HG03196 (cell line): ENCODE measurements around the gene UPK1B.
"Not testable (repeated sequence)": the region's sequence is repeated elsewhere in the genome, so short reads cannot be mapped to it uniquely, and the experiment has no call there.

Experiments
- ATAC-seq: cut with Tn5 transposase; IDR thresholded peaks from one replicate; pipeline ENCODE4 v1.9.1; 2021; ENCODE audit not compliant: unreplicated experiment

The UPK1B gene

GRCh38 chr3:119221779-119222320, 48.5 kb downstream of the UPK1B start:
- ATAC-seq = no peak

GRCh38 chr3:119222391-119222790, 49.0 kb downstream of the UPK1B start:
- no peak for ATAC-seq

DNA sequence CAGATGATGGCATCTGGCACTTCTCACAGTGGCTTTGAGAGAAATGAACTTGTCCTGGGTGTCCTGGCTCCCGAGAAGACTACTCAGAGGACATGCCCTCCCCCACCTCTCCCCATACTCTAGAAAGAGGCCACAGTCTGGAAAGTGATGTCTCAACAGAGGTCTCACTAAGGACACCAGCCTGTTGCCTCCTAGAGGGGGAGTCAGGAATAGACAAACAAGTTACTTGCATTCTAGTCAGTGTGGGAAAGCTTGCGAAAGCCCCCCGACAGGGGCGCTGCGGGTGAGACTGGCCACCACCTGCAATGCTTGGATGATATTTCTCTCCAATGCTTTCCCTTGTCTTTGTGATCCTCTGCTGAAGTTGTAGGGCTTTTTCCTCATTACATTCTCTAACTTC, 50.1 kb downstream of the UPK1B start:
- no peak for ATAC-seq

DNA sequence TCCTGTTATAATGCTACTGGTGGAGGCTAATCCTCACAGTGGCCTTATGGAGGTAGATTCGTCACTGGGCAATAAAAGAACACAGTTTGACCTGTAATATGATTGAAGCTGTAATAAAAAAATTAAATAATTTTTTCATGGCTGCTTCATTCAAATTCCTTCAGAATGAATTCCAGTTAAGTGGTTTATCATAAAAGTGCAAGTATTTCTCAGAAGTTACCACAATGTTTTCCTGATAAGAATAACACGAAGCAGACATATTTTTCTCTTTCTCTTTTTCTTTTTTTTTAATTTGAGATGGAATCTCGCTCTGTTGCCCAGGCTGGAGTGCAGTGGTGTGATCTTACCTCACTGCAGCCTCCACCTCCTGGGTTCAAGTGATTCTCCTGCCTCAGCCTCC, 51.7 kb downstream of the UPK1B start:
- ATAC-seq = no peak

DNA sequence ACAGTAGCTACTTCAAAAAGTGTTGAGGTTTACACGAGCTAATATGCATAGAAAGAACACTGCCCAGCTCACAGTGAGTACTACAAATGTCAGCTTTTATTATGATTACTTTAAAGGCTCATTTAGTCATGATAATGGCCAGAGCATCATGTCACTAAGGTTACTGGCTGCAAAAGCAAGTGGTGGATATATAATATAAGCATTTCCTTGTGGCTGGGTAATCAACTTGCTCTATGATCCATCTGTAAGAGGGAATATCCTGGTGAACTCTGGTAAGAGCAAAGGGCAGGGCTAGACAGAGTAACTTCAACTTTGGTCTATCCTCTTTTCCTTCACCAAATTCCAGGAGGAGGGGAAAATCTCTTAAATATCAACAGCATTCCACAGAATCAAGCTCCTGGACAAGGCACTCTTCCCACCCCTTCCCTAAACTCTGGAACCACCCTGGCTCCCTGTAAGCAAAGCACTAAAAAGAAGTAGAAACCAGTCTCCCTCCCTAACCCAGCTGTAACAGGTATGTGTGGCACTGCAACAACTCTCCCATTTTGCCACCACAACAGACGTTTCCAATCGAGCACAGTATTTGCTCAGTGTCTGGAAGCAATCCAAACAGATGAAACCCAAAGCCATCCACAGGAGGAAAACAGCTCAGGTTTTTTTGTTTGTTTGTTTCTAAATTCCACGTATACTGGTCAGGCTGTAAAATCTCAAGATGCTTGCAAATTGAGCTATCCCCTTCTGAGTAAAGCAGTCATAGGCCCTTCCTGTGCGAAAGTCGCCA, 53.9 kb downstream of the UPK1B start:
- ATAC-seq = no peak

GRCh38 chr3:119228373-119229145, 55.2 kb downstream of the UPK1B start:
- ATAC-seq = no peak

GRCh38 chr3:119229190-119229589, 55.8 kb downstream of the UPK1B start:
- ATAC-seq = no peak

GRCh38 chr3:119230071-119230470, 56.7 kb downstream of the UPK1B start:
- ATAC-seq = no peak

DNA sequence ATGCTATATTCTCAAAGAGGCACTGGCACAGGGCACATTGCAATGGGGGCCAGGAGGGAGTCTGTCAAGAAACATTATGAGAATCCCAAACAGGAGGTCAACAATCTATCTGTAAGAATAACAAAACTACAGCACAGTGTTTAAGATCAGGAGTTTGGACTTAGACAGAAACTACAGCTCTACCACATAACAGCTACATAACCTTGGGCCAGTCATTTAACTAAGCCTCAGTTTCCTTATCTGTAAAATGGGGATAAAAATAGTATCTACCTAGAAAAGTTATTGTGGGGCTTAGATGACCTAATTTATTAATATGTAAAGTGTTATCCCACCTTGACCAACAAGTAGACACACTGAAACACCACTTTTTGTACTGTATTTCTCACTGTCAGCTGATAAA, 57.3 kb downstream of the UPK1B start:
- ATAC-seq = no peak

- ATAC-seq = no peak
Observed at GRCh38 chr3:119234610-119235009, 61.2 kb downstream of the UPK1B start.

DNA sequence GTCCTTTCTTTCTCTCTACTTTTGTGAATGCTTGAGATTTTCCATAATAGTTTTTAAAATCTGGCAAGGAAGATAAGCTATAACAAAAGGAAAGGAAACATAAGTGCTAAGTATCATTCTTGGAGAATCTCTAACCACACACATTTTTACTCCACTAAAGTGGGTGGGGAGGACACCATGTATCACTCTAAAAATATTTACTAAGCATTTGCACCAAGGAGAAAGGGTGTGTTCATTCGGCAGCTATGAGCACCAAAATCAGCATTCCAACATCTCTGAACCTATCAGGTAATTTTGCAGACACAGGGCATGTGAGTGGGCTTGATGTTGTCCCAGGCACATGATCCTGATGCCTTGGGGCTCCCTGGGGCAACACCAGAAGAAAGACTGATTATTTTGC, 61.8 kb downstream of the UPK1B start:
- ATAC-seq = no peak

- no peak for ATAC-seq
Observed at GRCh38 chr3:119236756-119237155, 63.4 kb downstream of the UPK1B start.

DNA sequence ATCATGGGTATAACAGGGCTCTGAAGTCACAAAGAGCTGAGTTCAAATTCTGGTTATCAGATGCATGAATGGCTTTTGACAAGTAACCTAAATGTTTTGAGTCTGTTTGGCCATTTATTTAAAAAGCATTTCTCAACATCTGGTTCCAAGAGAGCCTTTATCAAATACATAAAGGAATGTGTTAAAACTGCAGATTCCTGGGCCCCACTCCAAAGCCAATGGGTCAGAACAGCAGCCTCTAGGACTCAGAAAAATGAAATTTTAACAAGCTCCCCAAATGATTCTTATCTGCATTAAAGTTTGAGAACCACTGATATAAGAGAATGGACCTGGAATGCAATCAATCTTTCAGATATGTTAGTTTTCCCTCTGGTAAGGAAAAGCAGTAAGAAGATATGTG, 63.9 kb downstream of the UPK1B start:
- no peak for ATAC-seq

- no peak for ATAC-seq
Observed at GRCh38 chr3:119238363-119238762, 65.0 kb downstream of the UPK1B start.

DNA sequence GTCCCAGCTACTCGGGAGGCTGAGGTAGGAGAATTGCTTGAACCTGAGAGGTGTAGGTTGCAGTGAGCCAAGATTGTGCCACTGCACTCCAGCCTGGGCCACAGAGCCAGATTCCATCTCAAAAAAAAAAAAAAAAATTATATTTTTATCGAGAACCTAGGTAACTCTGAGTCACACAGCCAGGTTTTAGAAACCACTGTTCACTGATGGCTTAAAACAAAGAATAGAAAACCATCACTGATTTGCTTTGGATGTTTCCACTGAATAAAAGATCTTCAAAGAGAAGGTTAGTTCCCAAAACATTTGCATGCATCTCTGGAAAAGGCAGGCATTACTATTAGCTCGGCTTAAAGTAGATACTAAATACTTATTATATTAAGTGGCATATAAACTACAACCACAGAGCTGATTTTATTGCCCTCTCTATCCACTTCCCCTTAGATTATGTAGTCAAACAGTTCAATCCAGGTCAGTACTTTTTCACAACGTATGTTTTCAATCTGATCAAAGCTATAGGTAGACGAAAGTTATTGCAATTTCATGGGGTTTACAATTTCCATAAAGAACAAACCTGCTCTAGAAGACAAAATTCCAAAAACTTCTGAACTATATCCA, 65.9 kb downstream of the UPK1B start:
- ATAC-seq = no peak

- ATAC-seq = peak; percentile 15
Observed at GRCh38 chr3:119240101-119240590, 66.7 kb downstream of the UPK1B start.

DNA sequence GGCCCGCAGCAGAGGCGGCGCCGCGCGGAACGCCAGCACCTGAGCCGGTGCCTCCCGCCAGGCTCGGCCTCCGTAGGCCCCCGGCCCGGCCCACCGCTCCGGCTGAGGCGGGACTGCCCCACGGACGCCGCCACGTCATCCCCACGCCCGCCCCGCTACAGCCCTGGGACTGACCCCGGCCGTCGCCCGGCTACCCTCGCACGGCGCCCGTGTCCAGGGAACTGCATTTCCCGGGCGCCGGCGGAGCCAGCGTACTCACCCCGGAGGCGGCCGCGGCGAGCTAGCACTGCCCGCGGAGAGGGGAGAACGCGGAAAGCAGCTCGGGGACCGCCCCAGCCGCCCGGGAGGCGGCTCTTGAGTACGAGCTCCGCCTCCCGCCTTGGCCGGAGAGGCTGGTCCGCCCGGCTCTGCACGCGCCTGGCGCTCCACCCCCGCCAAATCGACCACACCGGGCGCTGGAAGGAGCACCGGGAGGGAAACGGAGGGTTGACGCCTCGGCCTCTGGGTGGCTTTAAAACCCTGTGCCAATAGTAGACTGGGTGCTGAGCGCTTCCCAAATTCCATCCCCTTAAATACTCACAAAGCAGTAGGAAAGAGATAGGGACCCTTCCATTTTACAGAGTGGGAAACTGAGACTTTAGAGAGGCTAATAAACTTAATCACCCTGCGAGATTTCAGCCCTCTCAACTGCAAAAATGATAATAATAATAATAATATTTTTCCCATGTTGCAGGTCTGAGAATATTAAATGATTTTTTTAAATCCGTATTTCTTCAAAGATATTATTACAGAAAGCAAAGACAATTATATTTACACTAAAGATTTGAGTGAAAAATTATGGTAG, 67.4 kb downstream of the UPK1B start, which contains the start of gene B4GALT4:
Gene B4GALT4, minus strand, starts transcription at position 288 of the 844 bp plus-strand sequence. CDS start 10,779 bp downstream, outside the sequence.
- ATAC-seq = peak; percentile 90

GRCh38 chr3:119242387-119243057, 69.1 kb downstream of the UPK1B start:
- not testable (repeated sequence) for ATAC-seq

- not testable (repeated sequence) for ATAC-seq
Observed at GRCh38 chr3:119243058-119243529, 69.7 kb downstream of the UPK1B start.

GRCh38 chr3:119243712-119244111, 70.3 kb downstream of the UPK1B start:
- no peak for ATAC-seq
